Dendritic cell treated with granulocyte-macrophage colony-stimulating factor and Interleukin-4, amounts not matched to agents 40 ng/mL and 50 ng/mL, for 4 days (primary cell): Measurements from ENCODE around the gene C19orf38.
"Not testable (repeated sequence)": the region's sequence is repeated elsewhere in the genome, so short reads cannot be mapped to it uniquely, and the experiment has no call there.

Experiments used
- H3K27ac Mint-ChIP-seq: one replicate; pipeline ENCODE4 v1.8.0; 2022; ENCODE audit warnings: mild to moderate bottlenecking, mixed read lengths
- H3K27me3 Mint-ChIP-seq: one replicate; pipeline ENCODE4 v1.8.0; 2022; ENCODE audit warnings: mild to moderate bottlenecking, mixed read lengths
- H3K36me3 Mint-ChIP-seq: one replicate; pipeline ENCODE4 v1.8.0; 2022; ENCODE audit warnings: low read depth, mixed read lengths
- H3K4me1 Mint-ChIP-seq: one replicate; pipeline ENCODE4 v1.8.0; 2022; ENCODE audit warnings: low read depth, mixed read lengths
- H3K4me3 Mint-ChIP-seq: one replicate; pipeline ENCODE4 v1.8.0; 2022; ENCODE audit warnings: mild to moderate bottlenecking, moderate library complexity, mixed read lengths
- H3K9me3 Mint-ChIP-seq: one replicate; pipeline ENCODE4 v1.8.0; 2022; ENCODE audit warnings: mixed read lengths
- intact Hi-C: fragments of 100-400 bp; cut with micrococcal nuclease; formaldehyde crosslinking; loops from one replicate; pipeline ENCODE4 v1.15.0; 2022

Gene C19orf38

DNA sequence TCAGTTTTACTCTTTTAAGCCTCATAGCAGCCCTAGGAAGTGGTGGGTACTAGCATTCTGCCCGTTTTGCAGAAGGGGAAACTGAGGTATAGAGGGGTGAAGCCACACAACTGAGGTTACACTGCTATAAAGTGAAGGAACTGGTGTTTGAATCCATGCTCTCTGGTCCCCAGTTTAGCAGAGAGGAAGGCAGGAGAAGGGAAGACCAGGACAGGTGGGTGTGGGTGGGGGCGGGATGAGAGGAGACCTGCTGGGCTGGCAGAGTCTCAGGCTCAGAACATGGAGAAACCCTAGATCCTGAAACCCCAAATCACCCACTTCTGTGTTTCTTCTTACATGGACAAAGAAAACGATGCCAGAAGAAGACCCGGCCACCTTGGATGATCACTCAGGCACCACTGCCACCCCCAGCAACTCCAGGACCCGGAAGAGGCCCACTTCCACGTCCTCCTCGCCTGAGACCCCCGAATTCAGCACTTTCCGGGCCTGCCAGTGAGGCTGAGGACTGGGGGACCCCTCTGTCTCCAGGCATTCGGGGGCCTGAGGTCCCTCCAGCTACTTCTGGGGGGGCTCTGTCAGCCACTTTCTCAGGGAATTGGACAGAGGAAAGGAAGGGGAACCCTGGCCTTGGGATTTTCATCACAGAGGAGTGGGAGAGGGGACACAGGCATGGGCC is 20.8 kb downstream of the C19orf38 start:
- H3K4me1 Mint-ChIP-seq: peaks cover 67% of the 10 kb centered on the region
- H3K27ac Mint-ChIP-seq: peak overlapping the region; percentile 91
- H3K9me3 Mint-ChIP-seq: no peaks in the 10 kb centered on the region
- H3K36me3 Mint-ChIP-seq: peaks cover 35% of the 10 kb centered on the region
- H3K27me3 Mint-ChIP-seq: no peaks in the 10 kb centered on the region
- no peak overlapping the region for H3K4me3 Mint-ChIP-seq
- intact Hi-C loops: loop anchor here (10.0 kb wide), 1 partner anchor 84 kb away; no protein-coding TSS in a partner anchor

DNA sequence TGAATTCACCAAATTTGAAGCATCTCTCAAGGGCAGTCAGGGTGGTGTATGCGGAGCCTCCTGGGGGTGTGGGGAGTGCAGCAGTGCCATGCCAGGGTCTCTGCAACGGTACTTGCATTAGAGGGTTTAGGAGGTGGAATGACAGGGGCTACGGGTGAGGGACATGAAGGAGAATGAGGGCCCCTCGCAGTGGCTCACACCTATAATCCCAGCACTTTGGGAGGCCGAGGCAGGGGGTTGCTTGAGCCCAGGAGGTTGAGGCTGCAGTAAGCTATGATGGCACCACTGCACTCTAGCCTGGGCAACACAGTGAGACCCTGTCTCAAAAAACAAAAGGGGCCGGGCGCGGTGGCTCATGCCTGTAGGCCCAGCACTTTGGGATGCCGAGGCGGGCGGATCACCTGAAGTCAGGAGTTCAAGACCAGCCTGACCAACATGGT is 21.7 kb downstream of the C19orf38 start:
- H3K4me3 Mint-ChIP-seq: peak overlapping the region; percentile 80
- H3K9me3 Mint-ChIP-seq, H3K27me3 Mint-ChIP-seq: not testable (repeated sequence)
- intact Hi-C loops: loop anchor here (5.0 to 10.0 kb wide), 2 partner anchors 37 to 85 kb away; no protein-coding TSS in a partner anchor
- H3K27ac Mint-ChIP-seq: peak overlapping the region; percentile 88
- H3K4me1 Mint-ChIP-seq: peaks cover 64% of the 10 kb centered on the region
- peaks cover 34% of the 10 kb centered on the region for H3K36me3 Mint-ChIP-seq

DNA sequence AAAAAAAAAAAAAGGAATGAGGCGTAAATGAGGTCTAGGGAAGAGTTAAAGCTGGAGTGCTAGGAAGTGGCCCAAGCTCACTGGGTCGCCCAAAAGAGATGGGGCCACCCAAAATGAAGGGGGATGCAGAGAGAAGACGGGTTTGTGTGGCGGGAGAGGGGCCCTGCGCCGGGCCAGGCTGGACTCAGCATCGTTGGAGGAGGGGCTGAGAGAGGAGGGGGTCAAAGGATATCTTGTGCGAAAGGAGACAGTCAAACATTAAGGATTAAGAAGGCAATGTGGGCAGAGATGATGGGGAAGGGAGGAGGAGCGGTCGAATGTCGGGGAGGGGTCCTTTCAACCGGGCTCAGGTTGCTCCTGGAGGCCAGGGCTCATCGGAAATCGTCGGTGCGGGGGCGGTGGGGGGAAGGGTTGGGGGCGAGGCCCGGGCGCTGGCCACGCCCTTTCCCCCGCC is 22.3 kb downstream of the C19orf38 start:
- Mint-ChIP-seq H3K27ac (peak overlapping the region; percentile 88), H3K27me3 (no peaks in the 10 kb centered on the region), H3K9me3 (no peaks in the 10 kb centered on the region), H3K4me1 (peaks cover 70% of the 10 kb centered on the region), H3K36me3 (peaks cover 40% of the 10 kb centered on the region), H3K4me3 (peak overlapping the region; percentile 80)
- intact Hi-C loops: loop anchor here (5.0 kb wide), 1 partner anchor 37 kb away; no protein-coding TSS in a partner anchor

DNA sequence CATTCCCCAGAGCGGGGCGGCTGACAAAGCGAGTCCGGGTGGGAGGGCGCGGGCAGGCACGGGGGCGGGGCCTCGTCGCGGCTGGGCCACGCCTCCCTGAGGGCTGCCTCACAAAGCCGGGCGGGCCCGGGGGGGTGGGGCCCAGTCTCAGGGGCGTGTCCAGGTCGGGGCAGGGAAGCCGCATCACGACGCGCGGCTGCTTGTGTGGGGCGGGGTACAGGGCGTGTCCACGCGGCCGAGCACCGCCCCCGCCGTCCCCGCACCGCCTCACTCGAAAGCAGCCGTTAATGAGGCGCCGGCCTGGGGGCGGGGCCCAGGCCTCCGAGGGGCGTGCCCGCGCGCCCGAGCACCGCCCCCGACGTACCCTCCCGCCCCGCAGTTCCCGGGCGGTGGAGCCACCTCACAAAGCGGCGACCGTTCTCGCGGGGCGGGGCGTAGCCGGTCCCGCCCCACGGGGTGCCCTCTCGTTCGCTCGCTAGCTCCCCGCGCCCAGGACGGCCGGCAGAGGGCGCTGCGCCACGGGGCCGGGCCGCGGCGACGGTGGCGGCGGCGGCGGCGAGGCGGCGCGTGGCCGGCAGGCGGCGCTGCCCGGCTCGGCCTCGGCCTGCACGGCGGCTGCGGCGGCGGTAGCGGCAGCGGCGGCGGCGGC is 22.9 kb downstream of the C19orf38 start, which contains the start of gene CARM1:
CARM1 (plus strand) TSS at position 599 of the 649 bp plus-strand sequence. CDS start 150 bp downstream, outside the sequence.
- peaks cover 75% of the 10 kb centered on the region for H3K4me1 Mint-ChIP-seq
- H3K36me3 Mint-ChIP-seq: peaks cover 40% of the 10 kb centered on the region
- H3K9me3 Mint-ChIP-seq: no peaks in the 10 kb centered on the region
- no peaks in the 10 kb centered on the region for H3K27me3 Mint-ChIP-seq
- intact Hi-C loops: loop anchor here (1.0 to 5.0 kb wide), 2 partner anchors 36 to 57 kb away; partner anchors contain the start of genes TIMM29 and YIPF2
- H3K4me3 Mint-ChIP-seq: peak within 1 kb of the TSS; percentile 80
- H3K27ac Mint-ChIP-seq: peak within 1 kb of the TSS; percentile 88

DNA sequence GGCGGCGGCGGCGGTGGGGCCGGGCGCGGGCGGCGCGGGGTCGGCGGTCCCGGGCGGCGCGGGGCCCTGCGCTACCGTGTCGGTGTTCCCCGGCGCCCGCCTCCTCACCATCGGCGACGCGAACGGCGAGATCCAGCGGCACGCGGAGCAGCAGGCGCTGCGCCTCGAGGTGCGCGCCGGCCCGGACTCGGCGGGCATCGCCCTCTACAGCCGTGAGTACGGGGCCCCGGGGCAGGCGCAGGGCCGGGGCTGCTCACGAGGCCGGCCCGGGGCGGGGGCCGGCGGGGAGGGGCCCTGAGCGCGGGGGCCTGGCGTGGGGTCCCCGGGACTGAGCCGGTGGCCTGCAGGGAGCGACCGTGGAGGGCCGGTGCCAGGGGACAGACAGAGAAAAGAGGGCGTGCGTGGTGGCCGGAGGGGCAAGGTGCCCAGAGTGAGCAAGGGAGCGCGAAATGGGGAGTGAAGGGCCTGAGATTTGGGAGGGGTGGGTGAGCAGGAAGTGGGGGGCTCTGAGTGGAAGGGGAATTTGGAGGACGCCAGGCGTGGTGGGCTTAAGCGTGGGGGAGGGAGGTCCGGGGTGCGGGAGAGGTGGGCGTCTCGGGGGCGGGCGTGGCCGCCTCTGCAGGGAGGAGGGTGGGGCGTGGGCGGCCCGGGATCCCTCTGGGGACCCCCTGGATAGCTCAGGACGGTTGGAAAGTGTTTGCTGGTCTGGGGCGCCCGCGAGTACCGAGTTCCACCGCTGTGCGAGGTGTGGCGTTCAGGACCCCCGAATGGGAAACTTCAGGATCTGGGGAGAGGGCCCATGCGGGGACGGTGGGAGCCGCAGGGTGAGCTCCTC is 23.7 kb downstream of the C19orf38 start:
- peaks cover 81% of the 10 kb centered on the region for H3K4me1 Mint-ChIP-seq
- intact Hi-C loops: loop anchor here (1.0 to 5.0 kb wide), 2 partner anchors 35 to 56 kb away; partner anchors contain the start of genes TIMM29 and YIPF2
- no peaks in the 10 kb centered on the region for H3K27me3 Mint-ChIP-seq
- H3K27ac Mint-ChIP-seq: peak overlapping the region; percentile 80
- peaks cover 40% of the 10 kb centered on the region for H3K36me3 Mint-ChIP-seq
- H3K4me3 Mint-ChIP-seq: peak overlapping the region; percentile 79
- no peaks in the 10 kb centered on the region for H3K9me3 Mint-ChIP-seq

DNA sequence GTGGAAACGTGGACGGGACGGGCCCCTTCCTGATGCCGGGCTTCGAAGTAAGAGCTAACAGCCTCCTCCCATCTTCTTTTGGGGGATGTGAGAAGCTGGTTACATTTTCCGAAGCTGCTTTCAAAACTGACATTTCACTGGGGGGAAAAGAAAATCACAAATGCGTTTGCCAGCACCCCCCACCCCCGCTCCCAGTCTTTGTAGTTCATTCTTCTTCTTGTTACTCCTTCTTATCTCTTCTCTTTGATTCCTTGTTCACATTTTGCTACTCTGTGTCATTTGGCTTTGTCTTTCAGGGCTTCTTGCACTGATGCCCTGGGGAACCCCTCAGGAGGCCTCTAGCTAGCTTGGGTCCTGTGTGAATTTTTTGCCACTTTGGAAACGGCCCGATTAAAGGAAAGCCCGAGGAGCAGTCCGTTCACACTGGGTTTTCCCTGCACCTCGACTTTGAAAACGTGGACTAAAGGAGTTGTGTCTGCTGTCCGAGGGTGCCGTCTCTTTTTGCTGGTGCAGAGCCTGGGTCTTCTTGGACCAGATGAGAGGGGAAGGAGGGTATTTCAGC is 24.4 kb downstream of the C19orf38 start:
- Mint-ChIP-seq H3K4me3 (peak overlapping the region; percentile 79), H3K9me3 (no peaks in the 10 kb centered on the region), H3K27ac (peak overlapping the region; percentile 80), H3K36me3 (peaks cover 40% of the 10 kb centered on the region), H3K4me1 (peaks cover 77% of the 10 kb centered on the region), H3K27me3 (no peaks in the 10 kb centered on the region)
- intact Hi-C loops: loop anchor here (5.0 kb wide), 1 partner anchor 35 kb away; no protein-coding TSS in a partner anchor

DNA sequence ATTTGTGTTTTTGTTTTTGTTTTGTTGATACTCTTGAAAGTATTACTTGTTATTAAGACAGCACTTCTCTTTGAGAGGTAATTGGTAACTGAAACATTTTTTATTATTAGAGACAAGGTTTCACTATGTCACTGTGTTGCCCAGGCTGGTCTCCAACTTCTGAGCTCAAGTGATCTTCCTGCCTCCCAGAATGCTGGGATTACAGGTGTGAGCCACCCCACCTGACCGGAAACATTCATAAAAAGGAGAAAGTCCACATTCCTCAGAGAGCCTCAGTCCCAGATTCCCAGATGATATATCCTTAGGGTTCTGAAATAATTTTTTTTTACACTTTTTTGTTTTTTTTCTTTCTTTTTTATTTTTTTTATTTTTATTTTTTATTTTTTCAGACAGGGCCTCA is 25.8 kb downstream of the C19orf38 start:
- H3K27ac Mint-ChIP-seq: peak overlapping the region; percentile 89
- no peak overlapping the region for H3K4me3 Mint-ChIP-seq
- peaks cover 77% of the 10 kb centered on the region for H3K4me1 Mint-ChIP-seq
- intact Hi-C loops: loop anchor here (5.0 kb wide), 1 partner anchor 33 kb away; no protein-coding TSS in a partner anchor
- H3K9me3 Mint-ChIP-seq: no peaks in the 10 kb centered on the region
- peaks cover 35% of the 10 kb centered on the region for H3K36me3 Mint-ChIP-seq
- H3K27me3 Mint-ChIP-seq: no peaks in the 10 kb centered on the region

DNA sequence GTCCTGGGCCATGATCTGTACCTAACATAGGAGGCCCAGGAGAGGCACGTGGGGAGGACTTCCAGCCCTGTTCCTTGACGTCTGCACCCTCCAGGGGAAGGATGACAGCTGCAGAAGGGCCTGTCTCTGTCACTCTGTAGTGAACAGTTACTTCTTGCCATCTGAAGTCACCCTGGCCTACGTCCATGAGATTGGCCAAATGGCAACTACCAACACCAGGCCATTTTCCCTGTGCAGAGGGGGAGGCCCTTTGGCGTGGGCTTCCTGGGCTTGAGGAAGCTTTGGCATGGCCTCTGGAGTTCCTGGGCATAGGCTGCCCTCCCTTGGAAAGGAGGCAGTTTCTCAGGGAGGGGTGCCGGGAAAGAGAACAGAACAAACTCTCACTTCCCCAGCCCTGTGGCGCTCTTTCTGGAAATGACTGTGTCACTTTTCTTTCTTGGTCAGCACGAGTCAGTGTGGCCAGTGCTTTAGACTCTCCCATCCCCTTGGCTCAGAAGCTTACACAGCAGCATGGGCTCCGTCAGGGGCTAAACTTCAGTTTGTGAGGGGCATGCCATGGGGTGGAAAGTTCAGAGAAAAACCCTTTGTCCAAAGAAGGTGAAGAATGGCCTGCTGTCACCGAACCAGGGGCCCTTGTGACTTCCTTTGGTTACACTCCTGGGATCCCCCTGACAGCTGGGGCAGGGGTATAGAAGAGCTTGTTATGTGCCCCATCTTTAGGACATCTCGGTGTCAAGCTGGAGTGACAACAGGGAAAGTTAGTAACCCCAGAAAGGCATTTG is 28.4 kb downstream of the C19orf38 start:
- Mint-ChIP-seq H3K4me3 (peak overlapping the region; percentile 51), H3K4me1 (peaks cover 76% of the 10 kb centered on the region), H3K27me3 (no peaks in the 10 kb centered on the region), H3K27ac (peak overlapping the region; percentile 89), H3K36me3 (peaks cover 50% of the 10 kb centered on the region), H3K9me3 (no peaks in the 10 kb centered on the region)
- intact Hi-C loops: no loop called here

DNA sequence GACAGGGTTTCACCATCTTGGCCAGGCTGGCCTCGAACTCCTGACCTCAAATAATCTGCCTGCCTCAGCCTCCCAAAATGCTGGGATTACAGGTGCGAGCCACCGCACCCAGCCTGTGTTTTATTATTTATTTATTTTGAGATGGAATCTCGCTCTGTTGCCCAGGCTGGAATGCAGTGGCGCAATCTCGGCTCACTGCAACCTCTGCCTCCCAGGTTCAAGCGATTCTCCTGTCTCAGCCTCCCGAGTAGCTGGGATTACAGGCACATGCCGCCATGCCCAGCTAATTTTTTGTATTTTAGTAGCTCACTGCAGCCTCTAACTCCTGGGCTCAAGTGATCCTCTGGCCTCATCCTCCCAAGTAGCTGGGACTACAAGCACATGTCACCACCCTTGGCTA is 29.4 kb downstream of the C19orf38 start:
- Mint-ChIP-seq H3K27ac (peak overlapping the region; percentile 89), H3K36me3 (peaks cover 47% of the 10 kb centered on the region), H3K4me1 (peaks cover 79% of the 10 kb centered on the region)
- intact Hi-C loops, H3K27me3 Mint-ChIP-seq, H3K9me3 Mint-ChIP-seq, H3K4me3 Mint-ChIP-seq: not testable (repeated sequence)

DNA sequence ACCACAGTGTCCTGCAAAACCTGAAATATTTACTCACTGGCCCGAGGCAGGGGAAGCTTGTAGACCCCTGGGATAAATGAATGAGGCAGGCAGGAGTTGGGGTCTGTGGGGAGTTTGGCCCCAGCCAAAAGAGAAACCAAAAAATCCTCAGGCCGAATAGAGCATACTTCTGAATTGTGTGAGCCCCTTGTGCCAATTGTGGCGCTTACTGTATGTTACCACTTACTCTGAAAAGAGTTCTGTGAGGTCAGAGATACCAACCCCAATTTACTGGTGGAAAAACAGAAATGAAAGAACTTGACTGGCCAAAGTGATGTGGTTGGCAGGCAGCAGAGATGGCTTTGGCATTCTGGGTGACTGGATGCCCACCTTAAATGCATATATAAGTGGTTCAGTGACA is 30.0 kb downstream of the C19orf38 start:
- H3K4me3 Mint-ChIP-seq: no peak overlapping the region

DNA sequence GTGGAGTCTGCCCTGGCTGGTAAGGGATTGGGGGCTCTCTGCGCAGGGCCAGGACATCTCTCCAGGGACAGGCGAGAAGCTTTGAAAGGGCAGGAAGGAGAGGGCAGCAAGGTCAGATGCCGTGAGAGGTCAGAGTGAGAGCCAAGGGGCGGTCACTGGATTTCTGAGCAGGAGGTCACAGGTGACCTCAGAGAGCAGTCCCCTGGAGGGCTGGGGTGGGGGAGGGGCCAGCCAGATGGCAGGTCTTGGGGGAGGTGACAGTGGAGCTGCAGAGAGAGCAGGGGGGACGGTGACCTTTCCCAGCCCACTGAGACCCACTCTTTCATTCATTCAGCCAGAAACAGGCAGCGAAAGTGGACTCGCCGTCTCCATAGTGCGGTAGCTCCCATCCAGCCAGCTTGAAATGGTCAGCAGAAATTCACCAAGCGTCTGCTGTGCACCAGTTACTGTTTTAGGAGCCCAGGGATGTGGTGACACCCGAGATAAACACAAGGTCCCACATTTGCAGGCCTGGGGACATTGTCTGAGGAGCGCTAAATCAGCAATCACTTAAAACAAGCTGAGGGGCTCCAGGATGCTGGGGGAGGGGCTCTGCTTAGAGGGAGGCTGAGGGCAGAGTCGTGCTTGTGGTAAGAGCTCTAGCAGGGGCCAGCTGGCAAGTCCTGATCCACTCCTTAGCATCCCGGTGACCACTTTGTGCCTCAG is 33.3 kb downstream of the C19orf38 start:
- peaks cover 62% of the 10 kb centered on the region for H3K4me1 Mint-ChIP-seq
- intact Hi-C loops: no loop called here
- no peaks in the 10 kb centered on the region for H3K9me3 Mint-ChIP-seq
- no peak overlapping the region for H3K27ac Mint-ChIP-seq
- no peaks in the 10 kb centered on the region for H3K27me3 Mint-ChIP-seq
- peaks cover 44% of the 10 kb centered on the region for H3K36me3 Mint-ChIP-seq
- H3K4me3 Mint-ChIP-seq: no peak overlapping the region

More for the DNA sequence above, 30.0 kb downstream of the C19orf38 start:
- Mint-ChIP-seq H3K27me3 (no peaks in the 10 kb centered on the region), H3K4me1 (peaks cover 74% of the 10 kb centered on the region), H3K9me3 (no peaks in the 10 kb centered on the region), H3K36me3 (peaks cover 43% of the 10 kb centered on the region), H3K27ac (peak overlapping the region; percentile 89)
- intact Hi-C loops: no loop called here

DNA sequence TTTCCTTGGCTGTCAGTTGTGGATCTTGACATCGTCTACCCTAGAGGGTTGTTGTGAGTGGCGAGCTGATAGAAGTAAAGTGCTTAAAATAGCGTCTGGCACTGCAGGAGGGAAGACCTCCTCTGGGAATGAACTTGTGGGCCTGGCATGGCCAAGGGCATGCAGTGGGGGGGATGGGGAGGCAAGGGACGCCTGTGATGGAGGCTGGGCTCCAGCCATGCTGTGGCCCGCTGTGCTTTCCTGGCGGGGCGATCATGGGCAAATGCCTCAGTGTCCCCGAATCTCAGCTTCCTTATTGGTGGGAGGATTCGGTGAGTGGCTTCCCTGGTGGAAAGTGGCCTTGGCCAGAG is 33.9 kb downstream of the C19orf38 start:
- Mint-ChIP-seq H3K36me3 (peaks cover 48% of the 10 kb centered on the region), H3K27ac (no peak overlapping the region), H3K27me3 (no peaks in the 10 kb centered on the region), H3K4me1 (peaks cover 61% of the 10 kb centered on the region), H3K4me3 (no peak overlapping the region), H3K9me3 (no peaks in the 10 kb centered on the region)
- intact Hi-C loops: no loop called here
